ENCODE measurements around the gene PRKD3. TPM values are rescaled to one million over a fixed set of nuclear protein-coding genes. Genes with fewer than 3 reads are reported as not detected.

The PRKD3 gene
- total and polyA plus RNA-seq, 2 of the 13 experiments (the other 11 are each of a cell fraction or from before 2014, with no cell fraction given) = 11.6 to 38.4 TPM

DNA sequence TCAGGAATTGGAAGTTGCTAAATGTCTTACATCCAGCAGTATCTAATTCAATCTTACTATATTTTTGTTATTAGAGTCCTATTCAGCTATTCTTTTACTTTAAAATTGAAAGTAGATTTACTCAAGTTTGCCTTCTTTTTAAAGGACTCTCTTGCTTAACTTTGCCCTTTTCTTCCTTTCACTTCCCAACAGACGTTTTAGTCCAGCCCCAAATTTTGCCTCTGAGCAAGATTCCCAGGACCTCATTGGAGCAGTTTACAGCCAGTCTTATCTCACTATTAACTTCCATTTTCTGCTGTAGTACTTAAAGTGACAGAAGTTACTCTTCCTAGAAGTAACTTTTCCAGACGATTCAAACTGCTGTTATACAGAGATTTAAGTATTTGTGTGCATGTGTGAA, 1.7 kb upstream of the PRKD3 start:
- no peak for ATAC-seq
- no peak for DNase-seq (ENCODE audit: low spot score)
- H3K36me3 ChIP-seq (replicated peaks in 1 of 2; ENCODE audit: control insufficient read depth in 1 of 2, insufficient read depth in 2 of 2, low read length in 2 of 2) = no peaks in the 10 kb centered on the region
- BruUV-seq (replicated peaks) = no TSS peak
- no peak overlapping the region for H3K4me3 ChIP-seq (replicated peaks in 1 of 3; ENCODE audit: insufficient read depth in 1 of 3, low read depth in 2 of 3, low read length in 3 of 3)
- FAIRE-seq = no peak
- in situ Hi-C loops (cut with HindIII; ENCODE audit: extremely low pct_ligation_motif_present, low pct_unique_long_range_greater_than_20kb) (no loop called here), intact Hi-C loops (cut with micrococcal nuclease; ENCODE audit: unreplicated experiment) (no loop called here)
- no peaks in the 10 kb centered on the region for H3K9me3 ChIP-seq (ENCODE audit: low read length)
- H3K4me2 ChIP-seq (ENCODE audit: low read depth, low read length) = no peak overlapping the region
- H4K20me1 ChIP-seq (ENCODE audit: insufficient read depth, low read length) = no peaks in the 10 kb centered on the region
- no peak overlapping the region for H3K27ac ChIP-seq (ENCODE audit: extremely low read length, insufficient read depth, low read length)
- H3K27me3 ChIP-seq (ENCODE audit: control insufficient read depth in 1 of 2, insufficient read depth in 2 of 2, low read length in 2 of 2) = peaks cover 3 to 20% of the 10 kb centered on the region in 2 experiments; a peak in 4 of 5 replicates
- H2AFZ ChIP-seq (ENCODE audit: low read length) = no peak overlapping the region
- WGBS (ENCODE audit: low lambda C conversion rate) = 2% methylated on average over 2 of the region's 2 CpGs
- TF ChIP-seq CBX2 (IDR thresholded peaks at IDR 0.05; ENCODE audit: low read depth, low read length) (peak; percentile 61; the same call in 1 of the 2 replicates), CBX2 (CRISPR knock-in tag; IDR thresholded peaks at IDR 0.05; ENCODE audit: low read depth) (no peak), RXRA (CRISPR knock-in tag; IDR thresholded peaks at IDR 0.05) (no peak)
- no peak overlapping the region for H3K9ac ChIP-seq (ENCODE audit: insufficient read depth, low read depth, low read length)
- ChIA-PET POLR2A (no interaction called here), CTCF (ENCODE audit: low intra/inter-chr PET ratio, low total read pairs) (no interaction called here)
- H3K4me1 ChIP-seq (ENCODE audit: insufficient read depth, low read length) = peaks cover 31% of the 10 kb centered on the region
- peaks cover 28% of the 10 kb centered on the region for H3K79me2 ChIP-seq (ENCODE audit: insufficient read depth, low read length)

DNA sequence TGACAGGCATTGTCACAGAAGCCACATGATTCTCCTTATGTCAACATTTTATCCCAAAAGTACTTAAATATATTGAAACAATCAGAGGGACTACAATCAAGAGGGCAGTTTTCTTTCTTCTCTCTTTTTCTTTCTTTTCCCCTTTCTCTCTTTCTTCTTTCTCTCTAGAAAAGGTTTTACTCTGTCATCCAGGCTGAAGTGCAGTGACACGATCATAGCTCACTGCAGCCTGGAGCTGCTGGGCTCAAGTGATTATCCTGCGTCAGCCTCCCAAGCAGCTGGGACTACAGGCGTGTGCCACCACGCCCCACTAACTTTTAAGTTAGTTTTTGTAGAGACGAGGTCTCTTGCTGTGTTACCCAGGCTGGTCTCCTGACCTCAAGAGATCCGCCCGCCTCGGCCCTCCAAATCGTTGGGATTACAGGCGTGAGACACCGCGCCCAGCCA, 1.0 kb upstream of the PRKD3 start:
- POLR2A ChIA-PET = no interaction called here
- H3K36me3 ChIP-seq (replicated peaks in 1 of 2; ENCODE audit: control insufficient read depth in 1 of 2, insufficient read depth in 2 of 2, low read length in 2 of 2) = no peaks in the 10 kb centered on the region
- FAIRE-seq (no peak), DNase-seq (ENCODE audit: low spot score) (no peak), ATAC-seq (no peak)
- CTCF ChIA-PET (ENCODE audit: low intra/inter-chr PET ratio, low total read pairs) = no interaction called here
- H3K79me2 ChIP-seq (ENCODE audit: insufficient read depth, low read length) = peaks cover 32% of the 10 kb centered on the region
- H3K4me1 ChIP-seq (ENCODE audit: insufficient read depth, low read length) = peaks cover 32% of the 10 kb centered on the region
- in situ Hi-C loops (cut with HindIII; ENCODE audit: extremely low pct_ligation_motif_present, low pct_unique_long_range_greater_than_20kb) = no loop called here
- intact Hi-C loops (cut with micrococcal nuclease; ENCODE audit: unreplicated experiment) = no loop called here
- 61% methylated on average over 12 of the region's 12 CpGs for WGBS (ENCODE audit: low lambda C conversion rate)
- no TSS peak for BruUV-seq (replicated peaks)
- peaks cover 3 to 20% of the 10 kb centered on the region in 2 experiments; a peak in 4 of 5 replicates for H3K27me3 ChIP-seq (ENCODE audit: control insufficient read depth in 1 of 2, insufficient read depth in 2 of 2, low read length in 2 of 2)
- H3K4me2 ChIP-seq (ENCODE audit: low read depth, low read length) = peak overlapping the region; percentile 90
- TF ChIP-seq, protein P1, sequence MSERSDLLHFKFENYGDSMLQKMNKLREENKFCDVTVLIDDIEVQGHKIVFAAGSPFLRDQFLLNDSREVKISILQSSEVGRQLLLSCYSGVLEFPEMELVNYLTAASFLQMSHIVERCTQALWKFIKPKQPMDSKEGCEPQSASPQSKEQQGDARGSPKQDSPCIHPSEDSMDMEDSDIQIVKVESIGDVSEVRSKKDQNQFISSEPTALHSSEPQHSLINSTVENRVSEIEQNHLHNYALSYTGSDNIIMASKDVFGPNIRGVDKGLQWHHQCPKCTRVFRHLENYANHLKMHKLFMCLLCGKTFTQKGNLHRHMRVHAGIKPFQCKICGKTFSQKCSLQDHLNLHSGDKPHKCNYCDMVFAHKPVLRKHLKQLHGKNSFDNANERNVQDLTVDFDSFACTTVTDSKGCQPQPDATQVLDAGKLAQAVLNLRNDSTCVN (CRISPR knock-in tag; IDR thresholded peaks at IDR 0.05; ENCODE audit: borderline replicate concordance) = 0 out of 2 replicates have a peak, but pooled peaks have one; percentile 11
- no peak for TF ChIP-seq FOXJ3 (CRISPR knock-in tag; IDR thresholded peaks at IDR 0.05; ENCODE audit: borderline replicate concordance)
- 0 out of 2 replicates have a peak, but pooled peaks have one; percentile 1 for TF ChIP-seq FOXC1 (CRISPR knock-in tag; IDR thresholded peaks at IDR 0.05; ENCODE audit: borderline replicate concordance)
- TF ChIP-seq CBX2 (IDR thresholded peaks at IDR 0.05; ENCODE audit: low read depth, low read length) = 0 out of 2 replicates have a peak, but pooled peaks have one; percentile 39
- TF ChIP-seq CBX2 (CRISPR knock-in tag; IDR thresholded peaks at IDR 0.05; ENCODE audit: low read depth) = no peak; the same call in 1 of the 2 replicates
- TF ChIP-seq EZH2 (conservative IDR thresholded peaks at IDR 0.05; ENCODE audit: low read depth, low read length) = peak; percentile 99; the same call in 1 of the 2 replicates
- 0 out of 2 replicates have a peak, but pooled peaks have one; percentile 3 for TF ChIP-seq ZMYM2 (CRISPR knock-in tag; IDR thresholded peaks at IDR 0.05)
- no peak for TF ChIP-seq NPAS2 (CRISPR knock-in tag; IDR thresholded peaks at IDR 0.05; ENCODE audit: borderline replicate concordance)
- peak; percentile 95 for TF ChIP-seq ZNF460 (CRISPR knock-in tag; IDR thresholded peaks at IDR 0.05; ENCODE audit: borderline replicate concordance)
- TF ChIP-seq SNAPC2 (CRISPR knock-in tag; IDR thresholded peaks at IDR 0.05) = 0 out of 2 replicates have a peak, but pooled peaks have one; percentile 57
- no peak overlapping the region for H3K27ac ChIP-seq (ENCODE audit: extremely low read length, insufficient read depth, low read length)
- peak overlapping the region; percentile 85 to 98 (median 90); a peak in 5 of 6 replicates for H3K4me3 ChIP-seq (replicated peaks in 1 of 3; ENCODE audit: insufficient read depth in 1 of 3, low read depth in 2 of 3, low read length in 3 of 3)
- H4K20me1 ChIP-seq (ENCODE audit: insufficient read depth, low read length) = no peaks in the 10 kb centered on the region
- H2AFZ ChIP-seq (ENCODE audit: low read length) = peak overlapping the region; percentile 73
- H3K9me3 ChIP-seq (ENCODE audit: low read length) = no peaks in the 10 kb centered on the region
- peak overlapping the region; percentile 33; the same call in 1 of the 2 replicates for H3K9ac ChIP-seq (ENCODE audit: insufficient read depth, low read depth, low read length)
